GM18951 (cell line): ENCODE measurements around the gene PROZ.

ENCODE experiments used
- POLR2A ChIP-seq: IDR thresholded peaks from 4 replicates; pipeline ENCODE4 v1.6.1; 2011; ENCODE audit warnings: mild to moderate bottlenecking; ENCODE audit not compliant: insufficient read length, insufficient read depth; ENCODE audit errors: extremely low read depth
- in situ Hi-C: fragments of 300-500 bp; cut with MboI; formaldehyde crosslinking; loops from one replicate; pipeline ENCODE4 v1.12.0; 2022; ENCODE audit warnings: low sequenced_read_pairs, mixed read lengths, inconsistent platforms; ENCODE audit not compliant: unreplicated experiment

Gene PROZ

DNA sequence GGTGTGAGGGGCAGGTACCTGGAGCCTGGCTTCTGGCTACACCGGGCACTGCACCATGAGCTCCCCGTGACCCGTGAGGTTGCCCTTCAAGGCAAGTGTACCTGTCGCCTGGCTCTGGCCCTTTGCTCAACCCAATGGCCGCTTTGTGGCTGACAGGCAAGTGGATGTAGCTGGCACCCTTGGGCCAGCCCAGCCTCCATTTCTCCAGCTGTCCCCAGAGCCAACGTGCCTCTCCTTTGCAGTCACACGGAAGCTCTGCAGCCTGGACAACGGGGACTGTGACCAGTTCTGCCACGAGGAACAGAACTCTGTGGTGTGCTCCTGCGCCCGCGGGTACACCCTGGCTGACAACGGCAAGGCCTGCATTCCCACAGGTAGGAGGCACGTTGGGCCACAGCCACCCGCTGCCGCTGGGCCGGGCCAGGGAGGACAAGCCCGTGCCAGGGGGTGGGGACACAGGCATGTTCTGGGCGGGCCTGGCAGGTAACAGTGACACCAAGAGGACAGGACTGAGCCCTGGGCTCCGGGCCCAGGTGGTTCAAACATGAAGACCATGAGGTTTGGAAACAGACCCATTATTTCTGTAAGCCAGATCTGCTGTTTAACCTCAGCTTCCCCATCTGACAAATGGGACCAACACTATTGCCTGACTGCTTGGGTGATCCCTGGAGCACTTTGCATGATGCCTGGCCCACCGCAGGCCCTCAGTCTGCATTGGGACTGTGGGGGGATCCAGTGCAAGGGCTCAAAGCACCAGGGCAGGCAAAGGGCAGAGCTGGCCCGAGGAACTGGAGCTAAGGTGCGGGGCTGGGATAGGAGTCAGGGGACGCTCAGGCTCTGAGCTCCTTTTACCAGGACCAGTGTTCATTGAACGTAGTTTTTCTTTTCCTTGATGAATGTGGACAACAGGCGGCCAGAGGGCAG lies 17.5 kb upstream of the PROZ start:
- no peak for TF ChIP-seq POLR2A
- in situ Hi-C loops: no loop called here

DNA sequence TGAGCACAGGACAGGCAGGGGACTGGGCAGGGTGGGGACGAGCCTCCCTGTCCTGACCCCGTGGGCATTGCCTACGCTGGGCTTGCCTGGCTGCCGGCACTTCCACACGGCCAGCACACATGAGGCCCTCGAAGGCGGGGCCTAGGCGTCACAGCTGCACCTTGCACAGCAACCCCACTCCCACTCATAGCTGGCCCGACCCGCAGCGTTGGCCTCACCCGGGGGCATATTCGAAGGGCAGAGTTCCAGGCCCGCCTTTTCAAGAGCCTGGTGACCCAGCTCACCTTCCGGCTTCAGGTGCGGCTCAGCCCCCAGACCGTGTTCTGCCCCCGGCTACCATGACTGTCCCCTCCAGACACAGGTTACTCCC lies 16.9 kb upstream of the PROZ start:
- TF ChIP-seq POLR2A: no peak
- in situ Hi-C loops: no loop called here

DNA sequence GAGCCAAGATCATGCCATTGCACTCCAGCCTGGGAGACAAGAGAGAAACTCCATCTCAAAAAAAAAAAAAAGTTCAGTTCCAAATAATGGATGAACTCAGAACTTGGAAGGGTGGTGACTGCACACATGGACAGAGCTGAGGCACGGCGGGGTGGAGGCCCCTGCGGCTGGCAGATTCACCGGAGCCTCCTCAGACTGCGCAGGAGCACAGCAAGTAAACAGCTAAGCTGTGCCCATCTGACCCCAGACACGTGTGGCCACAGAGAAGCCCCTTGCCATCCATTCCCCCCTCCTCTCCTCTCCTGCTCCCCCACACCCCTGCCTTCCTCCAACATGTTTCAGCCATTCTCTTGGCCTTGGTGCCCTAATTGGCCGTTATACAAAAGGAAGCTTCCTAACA lies 15.6 kb upstream of the PROZ start:
- in situ Hi-C loops: no loop called here
- TF ChIP-seq POLR2A: no peak

DNA sequence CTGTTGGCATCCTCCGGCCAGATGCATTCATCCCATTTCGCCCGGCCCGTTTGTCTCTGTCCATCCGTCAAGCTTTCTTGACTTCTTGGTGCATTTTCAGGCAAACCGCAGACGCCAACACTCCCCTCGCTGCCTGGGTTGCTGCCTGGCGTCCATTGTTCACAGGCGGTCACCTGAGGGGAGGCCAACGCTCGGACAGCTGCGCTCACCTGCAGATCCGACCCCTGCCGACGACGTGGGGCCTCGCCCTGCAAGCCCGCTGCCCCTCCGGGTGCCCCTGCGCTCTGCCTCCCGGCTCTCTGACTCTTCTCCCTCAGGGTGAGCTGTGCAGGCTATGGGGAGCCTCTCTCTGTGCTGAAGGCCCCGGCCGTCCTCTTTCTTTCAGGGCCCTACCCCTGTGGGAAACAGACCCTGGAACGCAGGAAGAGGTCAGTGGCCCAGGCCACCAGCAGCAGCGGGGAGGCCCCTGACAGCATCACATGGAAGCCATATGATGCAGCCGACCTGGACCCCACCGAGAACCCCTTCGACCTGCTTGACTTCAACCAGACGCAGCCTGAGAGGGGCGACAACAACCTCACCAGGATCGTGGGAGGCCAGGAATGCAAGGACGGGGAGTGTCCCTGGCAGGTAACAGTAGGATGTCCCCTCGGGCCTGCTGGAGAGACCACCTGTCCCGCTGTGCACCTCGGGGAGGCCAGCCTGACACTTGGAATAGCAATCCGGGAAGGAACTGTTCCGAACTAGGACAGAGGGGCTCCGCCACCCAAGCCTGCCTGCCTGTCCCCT lies 14.8 kb upstream of the PROZ start:
- in situ Hi-C loops: no loop called here
- TF ChIP-seq POLR2A: no peak

DNA sequence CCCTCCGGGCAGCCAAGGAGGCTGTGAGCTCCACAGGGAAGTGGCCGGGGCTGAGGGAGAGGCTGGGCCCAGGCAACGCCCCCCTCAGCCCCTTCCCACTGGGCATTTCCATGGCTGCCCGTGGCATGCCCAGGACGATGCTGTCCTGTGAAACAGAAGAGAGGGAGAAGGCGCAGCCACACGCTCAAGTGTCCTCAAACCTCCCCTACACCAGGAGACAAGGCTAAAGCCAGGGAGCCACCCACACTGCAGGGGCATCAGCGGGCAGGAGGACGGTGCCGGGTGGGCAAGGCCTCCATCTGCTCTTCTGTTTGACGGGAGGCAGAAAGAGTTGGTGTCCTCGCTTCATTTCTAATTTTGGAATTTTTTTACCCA lies 14.2 kb upstream of the PROZ start:
- in situ Hi-C loops: no loop called here
- no peak for TF ChIP-seq POLR2A

DNA sequence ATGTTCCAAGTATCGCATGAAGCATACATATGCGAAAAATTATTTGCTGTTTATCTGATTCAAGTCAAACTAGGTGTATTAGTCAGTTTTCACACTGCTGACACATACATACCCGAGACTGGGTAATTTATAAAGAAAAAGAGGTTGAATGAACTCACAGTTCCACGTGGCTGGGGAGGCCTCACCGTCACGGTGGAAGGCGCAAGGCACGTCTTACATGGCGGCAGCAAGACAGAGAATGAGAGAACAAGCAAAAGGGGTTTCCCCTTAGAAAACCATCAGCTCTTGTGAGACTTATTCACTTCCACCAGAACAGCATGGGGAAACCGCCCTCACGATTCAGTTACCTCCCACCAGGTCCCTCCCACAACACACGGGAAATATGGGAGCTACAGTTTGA lies 13.0 kb upstream of the PROZ start:
- TF ChIP-seq POLR2A: no peak

DNA sequence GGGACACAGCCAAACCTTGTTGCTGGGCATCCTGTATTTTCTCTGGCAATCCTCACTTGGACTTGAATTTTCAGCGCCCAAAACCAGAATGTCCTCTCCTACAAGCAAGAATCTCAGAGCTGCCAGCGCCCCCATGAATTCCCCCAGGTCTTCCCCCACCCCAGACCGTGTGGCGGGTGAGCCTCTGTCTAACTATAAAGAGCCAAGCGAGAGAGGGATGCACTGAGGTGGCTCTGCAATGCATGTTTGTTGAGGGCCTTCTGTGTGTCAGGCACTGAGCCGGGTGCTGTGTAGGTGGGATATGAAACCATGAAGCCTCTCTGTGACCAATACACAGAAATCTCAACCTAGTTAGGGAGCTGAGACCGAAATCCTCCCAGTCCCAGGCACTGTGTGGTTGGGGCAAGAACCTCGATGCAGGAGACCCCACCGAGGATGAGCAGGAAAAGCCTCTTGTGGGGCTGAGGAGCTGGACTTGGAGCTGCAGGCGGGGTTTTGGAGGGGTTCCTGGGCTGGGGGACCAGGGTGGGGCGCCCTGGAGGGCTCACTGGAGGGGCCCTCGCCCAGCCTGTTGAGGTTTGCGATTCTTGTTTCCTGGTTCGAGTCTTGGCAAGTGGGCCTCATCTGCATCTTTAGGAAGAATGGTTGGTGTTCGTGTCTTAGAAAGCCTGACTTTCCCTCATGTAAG lies 12.4 kb upstream of the PROZ start:
- in situ Hi-C loops: no loop called here

More for the DNA sequence above, 13.0 kb upstream of the PROZ start:
- in situ Hi-C loops: no loop called here

DNA sequence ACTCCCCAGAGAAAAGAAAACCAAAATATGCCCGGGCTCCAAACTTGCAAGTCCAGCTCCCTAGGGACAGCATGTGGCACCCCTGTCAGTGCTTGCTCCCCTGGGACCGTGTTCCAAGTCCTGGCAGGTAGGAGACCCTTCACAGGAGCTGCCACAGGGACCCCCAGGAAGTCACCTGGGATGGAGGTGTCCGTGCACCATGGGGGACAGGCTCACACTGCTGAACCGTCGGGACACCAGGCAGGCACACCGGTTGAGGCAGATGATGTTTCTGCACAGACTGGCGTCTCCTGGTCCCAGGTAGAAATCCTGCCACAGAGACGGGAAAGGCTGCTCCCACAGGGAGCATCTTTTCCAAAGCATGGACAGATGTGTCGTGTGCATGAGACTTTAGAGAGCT lies 11.7 kb upstream of the PROZ start:
- no peak for TF ChIP-seq POLR2A
- in situ Hi-C loops: no loop called here

More for the DNA sequence above, 12.4 kb upstream of the PROZ start:
- TF ChIP-seq POLR2A: no peak

DNA sequence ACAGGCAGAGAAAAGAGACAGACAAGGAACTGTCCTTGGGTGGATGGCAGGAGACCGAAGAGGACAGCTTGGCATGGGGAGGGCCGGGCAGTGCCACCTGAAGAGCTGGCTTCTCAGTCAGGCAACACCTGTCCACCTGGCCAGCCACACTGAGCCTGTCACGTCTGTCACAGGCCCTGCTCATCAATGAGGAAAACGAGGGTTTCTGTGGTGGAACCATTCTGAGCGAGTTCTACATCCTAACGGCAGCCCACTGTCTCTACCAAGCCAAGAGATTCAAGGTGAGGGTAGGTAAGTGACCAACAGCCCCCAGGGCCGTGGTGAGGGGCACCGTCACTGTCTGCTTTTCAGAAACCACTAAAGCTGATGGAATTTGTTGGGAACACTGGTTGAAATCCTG lies 11.2 kb upstream of the PROZ start:
- no peak for TF ChIP-seq POLR2A
- in situ Hi-C loops: no loop called here

DNA sequence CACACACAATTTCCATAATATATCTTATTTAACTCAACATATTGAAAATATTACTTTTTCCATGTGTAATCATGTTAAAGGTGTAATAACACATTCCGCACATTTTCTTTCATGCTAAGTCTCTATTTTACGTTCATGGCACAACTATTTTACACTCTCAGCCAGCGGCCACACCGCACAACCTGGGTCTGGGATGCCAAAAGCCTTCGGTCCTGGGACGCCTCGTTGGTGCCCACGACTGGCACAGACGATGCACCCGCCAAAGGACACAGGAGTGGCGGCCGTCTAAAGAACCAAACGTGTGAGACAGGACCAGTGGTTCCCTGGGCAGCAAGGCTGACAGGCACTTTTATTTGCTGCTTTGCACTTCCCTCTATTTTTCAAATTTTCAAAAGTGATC lies 10.0 kb upstream of the PROZ start:
- in situ Hi-C loops: no loop called here
- TF ChIP-seq POLR2A: no peak

DNA sequence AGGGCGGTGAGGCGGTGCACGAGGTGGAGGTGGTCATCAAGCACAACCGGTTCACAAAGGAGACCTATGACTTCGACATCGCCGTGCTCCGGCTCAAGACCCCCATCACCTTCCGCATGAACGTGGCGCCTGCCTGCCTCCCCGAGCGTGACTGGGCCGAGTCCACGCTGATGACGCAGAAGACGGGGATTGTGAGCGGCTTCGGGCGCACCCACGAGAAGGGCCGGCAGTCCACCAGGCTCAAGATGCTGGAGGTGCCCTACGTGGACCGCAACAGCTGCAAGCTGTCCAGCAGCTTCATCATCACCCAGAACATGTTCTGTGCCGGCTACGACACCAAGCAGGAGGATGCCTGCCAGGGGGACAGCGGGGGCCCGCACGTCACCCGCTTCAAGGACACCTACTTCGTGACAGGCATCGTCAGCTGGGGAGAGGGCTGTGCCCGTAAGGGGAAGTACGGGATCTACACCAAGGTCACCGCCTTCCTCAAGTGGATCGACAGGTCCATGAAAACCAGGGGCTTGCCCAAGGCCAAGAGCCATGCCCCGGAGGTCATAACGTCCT lies 9.4 kb upstream of the PROZ start:
- no peak for TF ChIP-seq POLR2A
- in situ Hi-C loops: no loop called here

DNA sequence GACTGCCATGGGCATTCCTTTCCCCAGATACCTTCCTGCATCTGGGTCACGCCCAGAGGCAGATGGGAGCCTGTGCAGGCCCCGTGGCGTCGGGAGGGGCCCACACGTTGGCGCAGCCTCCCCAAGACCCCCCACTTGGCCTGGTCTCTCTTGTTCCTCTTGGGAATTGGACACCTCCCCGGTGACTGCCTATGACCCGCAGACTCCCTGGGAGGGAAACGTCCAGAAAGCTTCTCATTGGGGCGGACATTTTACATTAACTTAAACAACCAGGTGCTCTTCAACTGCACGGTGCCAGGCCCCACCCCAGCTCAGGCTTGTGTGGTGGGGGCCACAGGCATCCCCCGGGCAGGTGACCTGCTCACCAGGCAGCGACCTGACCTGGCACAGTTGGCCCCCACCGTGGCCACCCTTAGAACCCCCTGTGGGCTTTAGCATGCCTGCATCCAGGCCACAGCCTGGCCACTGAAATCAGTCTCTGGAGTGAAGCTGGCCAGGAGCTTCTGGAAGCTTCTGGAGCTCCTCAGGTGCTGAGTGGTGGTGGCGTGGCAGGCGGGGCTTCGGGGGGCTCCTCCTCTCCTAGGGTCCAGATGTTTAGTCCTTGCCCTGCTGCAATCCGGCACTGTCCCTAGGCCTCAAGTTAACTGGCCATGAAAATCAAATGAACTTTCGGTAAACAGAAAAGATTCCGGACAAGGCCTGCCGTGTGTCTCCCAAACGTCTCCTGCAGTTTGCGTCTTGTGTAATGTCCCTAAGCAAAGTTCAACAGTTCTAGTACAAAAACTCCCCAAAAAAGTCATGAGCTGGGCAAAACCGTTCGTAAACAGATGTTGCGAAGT lies 8.5 kb upstream of the PROZ start:
- TF ChIP-seq POLR2A: no peak
- in situ Hi-C loops: no loop called here

DNA sequence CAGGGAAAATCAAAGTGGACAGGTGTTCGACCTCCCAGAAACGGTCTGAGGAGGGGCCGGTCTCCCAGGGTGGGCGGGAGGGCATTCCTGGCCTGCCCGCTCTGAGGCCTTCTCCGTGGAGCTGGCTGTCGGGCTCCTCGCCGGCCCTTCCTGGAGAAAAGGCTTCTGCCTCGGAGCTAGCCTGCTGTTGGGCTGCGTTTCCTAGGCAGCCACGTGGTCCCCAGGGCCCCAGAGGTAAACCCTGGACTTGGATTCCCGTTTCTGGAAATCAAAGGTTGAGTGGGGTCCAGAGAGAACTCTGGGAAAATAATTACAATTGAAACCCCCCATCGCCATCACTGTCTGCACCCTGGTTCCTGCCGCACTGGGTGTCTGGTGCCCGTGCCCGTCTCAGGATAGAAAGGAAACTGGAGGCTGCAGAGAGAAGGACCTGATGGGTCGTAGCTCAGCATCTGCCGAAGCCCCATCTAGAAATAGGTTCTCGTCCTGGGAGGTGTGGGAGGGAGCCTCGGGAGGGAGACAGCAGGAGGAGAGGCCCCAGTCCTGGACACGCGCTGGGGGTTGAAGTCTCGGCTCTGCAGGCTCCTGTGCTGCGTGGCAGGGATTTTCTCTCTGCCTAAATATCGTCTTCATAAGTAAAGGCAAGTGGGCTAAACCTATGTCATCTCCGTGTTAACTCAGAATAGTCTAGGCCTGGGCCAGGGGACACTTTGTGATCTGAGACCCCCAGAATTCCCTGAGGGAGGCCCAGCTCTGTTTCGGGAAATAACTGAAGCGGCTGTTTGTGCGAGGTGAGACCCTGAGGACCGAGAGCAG lies 7.7 kb upstream of the PROZ start:
- no peak for TF ChIP-seq POLR2A
- in situ Hi-C loops: no loop called here
